T-cell (primary cell): ENCODE data around the gene PSTPIP2. TPM values are rescaled to one million over a fixed set of nuclear protein-coding genes. Genes with fewer than 3 reads are reported as not detected.

Experiments used
- ATAC-seq, 4 experiments: fragments of 200-7000 bp in 3 of 4; fragments of 150-1000 bp in 1 of 4; cut with Tn5 transposase; replicated peaks in 1 of 4; 1 replicate in 3 of 4; 2 replicates in 1 of 4; pipeline ENCODE4 v1.10.0; 2021; ENCODE audit warnings: moderate library complexity in 3 of 4, mild to moderate bottlenecking in 2 of 4, moderate number of reproducible peaks in 1 of 4
- CTCF ChIA-PET, 2 donors: fragments of 300-600 bp; sonication (Branson Sonifier 250); formaldehyde crosslinking; loops; one replicate each; lab custom pipeline; 2022; ENCODE audit warnings: antibody characterized with exemption in 2 of 2; lab: Charles Lee
- POLR2A ChIA-PET, 2 donors: fragments of 300-600 bp; sonication (Branson Sonifier 250); formaldehyde crosslinking; loops; one replicate each; lab custom pipeline; 2022; ENCODE audit warnings: antibody characterized with exemption in 2 of 2; lab: Charles Lee
- DNase-seq, 35 experiments: peaks; one replicate each; pipeline versions ENCODE4 v3.0.0 to v3.0.0-alpha.2; 2013 to 2023
- H3K27ac ChIP-seq: one replicate; pipeline ENCODE4 v1.5.1; 2013; ENCODE audit warnings: low read length
- H3K27me3 ChIP-seq, 2 experiments: replicated peaks in 1 of 2; 1 replicate in 1 of 2; 2 replicates in 1 of 2; pipeline versions ENCODE4 v1.6.1 to v1.7.0; 2013; ENCODE audit warnings: low read length in 1 of 2, mixed read lengths in 1 of 2; ENCODE audit not compliant: control insufficient read depth in 2 of 2, insufficient read depth in 2 of 2; ENCODE audit errors: extremely low read depth in 1 of 2
- H3K36me3 ChIP-seq, 2 donors: 1 replicate in 1 of 2; 2 replicates in 1 of 2; pipeline versions ENCODE4 v1.6.1 to v1.7.0; 2013; ENCODE audit warnings: low read length in 1 of 2; ENCODE audit not compliant: control insufficient read depth in 2 of 2, insufficient read depth in 1 of 2; ENCODE audit errors: extremely low read depth in 1 of 2
- H3K4me1 ChIP-seq, 2 experiments: 1 replicate in 1 of 2; 2 replicates in 1 of 2; pipeline versions ENCODE4 v1.6.1 to v1.7.0; 2013; ENCODE audit warnings: low read length in 2 of 2, mixed read lengths in 1 of 2; ENCODE audit not compliant: insufficient read depth in 2 of 2, control insufficient read depth in 1 of 2; ENCODE audit errors: extremely low read depth in 1 of 2
- H3K4me3 ChIP-seq, 2 donors: 1 replicate in 1 of 2; 2 replicates in 1 of 2; pipeline versions ENCODE4 v1.5.1 to v1.7.0; 2013; ENCODE audit warnings: mild to moderate bottlenecking in 2 of 2, low read length in 1 of 2, moderate library complexity in 1 of 2; ENCODE audit not compliant: control insufficient read depth in 1 of 2; ENCODE audit errors: extremely low read depth in 1 of 2
- H3K9me3 ChIP-seq: 2 replicates; pipeline ENCODE4 v1.7.0; 2013
- H3K27ac Mint-ChIP-seq, 2 donors: one replicate each; pipeline ENCODE4 v1.8.0; 2020 to 2021; ENCODE audit warnings: mild to moderate bottlenecking in 2 of 2, mixed read lengths in 2 of 2
- H3K27me3 Mint-ChIP-seq, 2 donors: one replicate each; pipeline ENCODE4 v1.8.0; 2021 to 2022; ENCODE audit warnings: mixed read lengths in 2 of 2
- H3K36me3 Mint-ChIP-seq: one replicate; pipeline ENCODE4 v1.8.0; 2021; ENCODE audit warnings: mixed read lengths
- H3K4me1 Mint-ChIP-seq, 3 donors: one replicate each; pipeline ENCODE4 v1.8.0; 2020 to 2022; ENCODE audit warnings: mixed read lengths in 3 of 3, mild to moderate bottlenecking in 1 of 3
- H3K4me3 Mint-ChIP-seq, 3 donors: one replicate each; pipeline ENCODE4 v1.8.0; 2020 to 2022; ENCODE audit warnings: mild to moderate bottlenecking in 3 of 3, mixed read lengths in 3 of 3, moderate library complexity in 3 of 3
- H3K9me3 Mint-ChIP-seq, 3 donors: one replicate each; pipeline ENCODE4 v1.8.0; 2020 to 2022; ENCODE audit warnings: mixed read lengths in 3 of 3
- WGBS: methylation state at CpG from one replicate; pipeline ENCODE4 v1.1.5; 2013; ENCODE audit warnings: missing lambda C conversion rate; ENCODE audit not compliant: insufficient coverage; 5-methylcytosine and 5-hydroxymethylcytosine counted together
- total RNA-seq, 35 experiments: library from RNA in 6 of 35; stranded (reverse) in 6 of 35; fragments of 120-200 nt in 1 of 35; gene quantifications; one replicate each; pipeline versions ENCODE4 v1.2.1 to v1.2.4 and lab custom pipeline; 2013 to 2026

Gene PSTPIP2
- total RNA-seq, 5 donors from 2014 or later (not counting 1 experiment from before 2014, with no cell fraction given) = 7.7 to 16.0 (median 11.4) TPM

GRCh38 chr18:45940724-45941123 is 131.3 kb downstream of the PSTPIP2 start:
- Histone ChIP-seq H3K9me3 (no peaks in the 10 kb centered on the region), H3K4me1 (peaks cover 0 to 13% of the 10 kb centered on the region in 2 experiments), H3K27ac (no peak overlapping the region), H3K36me3 (peaks cover 12 to 68% of the 10 kb centered on the region in 2 donors), H3K27me3 (no peaks in the 10 kb centered on the region), H3K4me3 (no peak overlapping the region)
- H3K27ac Mint-ChIP-seq = no peak overlapping the region
- DNase-seq (no peak), ATAC-seq (no peak)
- no peaks in the 10 kb centered on the region for H3K27me3 Mint-ChIP-seq
- H3K4me1 Mint-ChIP-seq = peaks cover 7 to 23% (median 8%) of the 10 kb centered on the region in 3 donors
- ChIA-PET POLR2A (no interaction called here), CTCF (interaction anchor here in 1 of 2 donors (0.5 kb wide), 1 partner anchor 12 kb away, joined by 3 read pairs; no protein-coding TSS in a partner anchor)
- no peak overlapping the region for H3K4me3 Mint-ChIP-seq
- H3K36me3 Mint-ChIP-seq = peaks cover 66% of the 10 kb centered on the region
- no peaks in the 10 kb centered on the region for H3K9me3 Mint-ChIP-seq
- 86% methylated on average over 2 of the region's 2 CpGs for WGBS

GRCh38 chr18:45939236-45939635 is 132.8 kb downstream of the PSTPIP2 start:
- Histone ChIP-seq H3K4me3 (no peak overlapping the region), H3K27ac (no peak overlapping the region), H3K4me1 (peaks cover 0 to 13% of the 10 kb centered on the region in 2 experiments), H3K9me3 (no peaks in the 10 kb centered on the region), H3K27me3 (no peaks in the 10 kb centered on the region), H3K36me3 (peaks cover 12 to 64% of the 10 kb centered on the region in 2 donors)
- no CpG with 5 or more reads among the region's 2 CpGs for WGBS
- H3K27me3 Mint-ChIP-seq = no peaks in the 10 kb centered on the region
- DNase-seq (no peak), ATAC-seq (no peak)
- ChIA-PET POLR2A (no interaction called here), CTCF (no interaction called here)
- H3K27ac Mint-ChIP-seq = no peak overlapping the region
- H3K4me1 Mint-ChIP-seq = peaks cover 7 to 23% (median 8%) of the 10 kb centered on the region in 3 donors
- no peaks in the 10 kb centered on the region for H3K9me3 Mint-ChIP-seq
- peaks cover 58% of the 10 kb centered on the region for H3K36me3 Mint-ChIP-seq
- H3K4me3 Mint-ChIP-seq = no peak overlapping the region

DNA sequence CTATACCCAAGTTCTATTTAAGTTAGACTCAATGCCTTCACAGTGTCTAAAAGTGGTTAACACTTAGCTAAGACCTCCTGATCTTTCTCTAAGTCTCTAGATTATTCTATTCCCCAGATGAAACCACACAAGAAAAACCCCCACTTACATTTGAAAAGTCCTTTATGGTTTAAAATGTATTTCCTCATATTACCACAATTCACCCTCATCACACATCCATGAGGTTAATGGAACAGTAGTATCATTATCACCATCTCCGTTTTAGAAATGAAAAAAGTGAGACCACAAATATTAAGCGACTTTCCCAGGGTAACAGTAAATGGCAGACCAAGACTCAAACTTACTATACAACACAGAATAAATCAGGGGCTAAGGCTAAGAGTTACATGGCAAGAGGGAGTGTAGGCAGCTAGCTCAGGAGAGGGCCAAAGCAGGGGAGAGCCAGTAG is 133.5 kb downstream of the PSTPIP2 start:
- H3K4me3 Mint-ChIP-seq = no peak overlapping the region
- ChIA-PET CTCF (interaction anchor here in 1 of 2 donors (0.7 kb wide), 1 partner anchor 14 kb away, joined by 3 read pairs; no protein-coding TSS in a partner anchor), POLR2A (interaction anchor here (0.6 to 0.7 kb wide), 2 partner anchors 14 to 135 kb away, joined by 3 to 6 read pairs; no protein-coding TSS in a partner anchor)
- Histone ChIP-seq H3K27me3 (no peaks in the 10 kb centered on the region), H3K9me3 (no peaks in the 10 kb centered on the region), H3K27ac (peak overlapping the region; percentile 58), H3K4me1 (peaks cover 0 to 13% of the 10 kb centered on the region in 2 experiments), H3K36me3 (peaks cover 10 to 58% of the 10 kb centered on the region in 2 donors), H3K4me3 (no peak overlapping the region)
- peak in 1 of 35 experiments; percentile 66 for DNase-seq
- peaks cover 7 to 23% (median 8%) of the 10 kb centered on the region in 3 donors for H3K4me1 Mint-ChIP-seq
- H3K27ac Mint-ChIP-seq = peak overlapping the region; percentile 1 to 22
- H3K36me3 Mint-ChIP-seq = peaks cover 54% of the 10 kb centered on the region
- WGBS = no CpG with 5 or more reads among the region's 2 CpGs
- H3K27me3 Mint-ChIP-seq = no peaks in the 10 kb centered on the region
- ATAC-seq = peak in 3 of 4 experiments; percentile 27 to 83 (median 50)
- no peaks in the 10 kb centered on the region for H3K9me3 Mint-ChIP-seq

- no CpG with 5 or more reads among the region's 3 CpGs for WGBS
- H3K4me3 Mint-ChIP-seq = no peak overlapping the region
- ChIA-PET CTCF (no interaction called here), POLR2A (no interaction called here)
- no peaks in the 10 kb centered on the region for H3K27me3 Mint-ChIP-seq
- Histone ChIP-seq H3K36me3 (peaks cover 6 to 44% of the 10 kb centered on the region in 2 donors), H3K4me3 (no peak overlapping the region), H3K27me3 (no peaks in the 10 kb centered on the region), H3K27ac (no peak overlapping the region), H3K4me1 (peaks cover 0 to 13% of the 10 kb centered on the region in 2 experiments), H3K9me3 (no peaks in the 10 kb centered on the region)
- peaks cover 51% of the 10 kb centered on the region for H3K36me3 Mint-ChIP-seq
- DNase-seq (no peak), ATAC-seq (no peak)
- no peaks in the 10 kb centered on the region for H3K9me3 Mint-ChIP-seq
- peaks cover 7 to 27% (median 10%) of the 10 kb centered on the region in 3 donors for H3K4me1 Mint-ChIP-seq
- H3K27ac Mint-ChIP-seq = peak overlapping the region in 1 of 2 donors; percentile 41
Observed at GRCh38 chr18:45935591-45936335, 136.3 kb downstream of the PSTPIP2 start.

Other genes starting within 250 kb of the PSTPIP2 start
- gene SIGLEC15, start 246.6 kb downstream of the PSTPIP2 start, total RNA-seq = under 1 TPM in 1 of 5 donors, not detected in 4; 0.33 TPM
- gene EPG5, start 104.9 kb downstream of the PSTPIP2 start, total RNA-seq = 10 to 100 TPM; 39.2 to 54.4 (median 42.6) TPM
- gene ATP5F1A, start 26.0 kb upstream of the PSTPIP2 start, total RNA-seq = 100 to 1,000 TPM; 180 to 264 (median 238) TPM
- 10 to 100 TPM; 16.3 to 23.2 (median 20.6) TPM for gene HAUS1, start 32.1 kb upstream of the PSTPIP2 start, total RNA-seq